ENCODE results near the gene TAF11L6.
"Not testable (repeated sequence)": the region's sequence is repeated elsewhere in the genome, so short reads cannot be mapped to it uniquely, and the experiment has no call there.

Gene TAF11L6

DNA sequence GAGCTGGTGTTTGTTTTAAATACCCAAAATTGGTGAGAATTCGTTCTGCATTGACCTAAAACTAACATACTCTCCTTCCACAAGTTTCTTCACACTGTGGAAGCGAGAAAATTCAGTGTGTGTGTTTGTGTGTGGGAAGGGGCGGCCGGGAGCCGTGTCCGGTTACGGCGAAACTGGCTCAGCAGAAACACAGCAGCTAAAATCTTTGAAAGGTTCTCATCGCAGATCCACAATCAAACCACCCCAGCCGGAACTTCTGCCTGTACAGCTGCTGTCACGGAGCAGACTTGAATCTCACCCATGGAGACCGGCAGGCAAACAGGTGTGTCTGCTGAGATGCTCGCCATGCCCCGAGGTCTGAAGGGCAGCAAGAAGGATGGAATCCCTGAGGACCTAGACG is at the start of gene TAF11L6:
Gene TAF11L6 (plus strand): TSS at position 301 of the 400 bp plus-strand sequence.
- DNase-seq = not testable (repeated sequence)

DNA sequence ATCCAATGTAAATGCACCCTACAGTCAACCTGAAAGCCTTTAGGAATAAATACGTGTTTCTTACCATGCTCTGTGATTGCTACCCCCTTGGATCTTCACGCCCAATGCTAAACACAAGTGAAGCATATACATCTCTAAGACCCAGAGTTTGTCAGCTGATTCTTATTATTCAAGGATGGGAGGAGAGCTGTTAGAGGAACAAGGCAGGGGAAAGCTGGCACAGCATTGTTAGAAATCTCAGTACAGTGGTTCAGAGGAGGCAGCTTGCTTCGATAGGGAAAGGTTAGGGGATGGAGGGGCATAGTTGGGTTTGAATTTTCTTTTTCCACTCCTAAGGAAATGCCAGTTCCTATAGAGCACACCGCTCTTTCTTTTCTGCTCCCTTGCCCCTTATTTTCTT is 47.1 kb upstream of the TAF11L6 start:
- DNase-seq = no peak

DNA sequence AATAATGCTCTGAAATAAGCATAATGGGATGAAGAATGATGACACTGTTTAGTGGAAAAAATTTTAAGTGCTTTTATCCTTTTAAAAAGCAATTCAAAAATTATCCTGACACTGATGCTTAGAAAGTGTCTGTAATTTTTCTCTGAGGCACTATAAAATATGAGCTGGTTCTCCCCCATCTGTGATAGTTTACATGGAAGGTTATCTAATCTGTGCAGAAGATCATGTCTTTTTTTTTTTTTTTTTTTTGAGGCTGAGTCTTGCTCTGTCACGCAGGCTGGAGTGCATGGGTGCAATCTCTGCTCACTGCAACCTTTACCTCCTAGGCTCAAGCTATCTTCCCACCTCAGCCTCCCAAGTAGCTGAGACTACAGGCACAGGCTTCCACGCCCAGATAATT is 45.7 kb upstream of the TAF11L6 start:
- no peak for DNase-seq

DNA sequence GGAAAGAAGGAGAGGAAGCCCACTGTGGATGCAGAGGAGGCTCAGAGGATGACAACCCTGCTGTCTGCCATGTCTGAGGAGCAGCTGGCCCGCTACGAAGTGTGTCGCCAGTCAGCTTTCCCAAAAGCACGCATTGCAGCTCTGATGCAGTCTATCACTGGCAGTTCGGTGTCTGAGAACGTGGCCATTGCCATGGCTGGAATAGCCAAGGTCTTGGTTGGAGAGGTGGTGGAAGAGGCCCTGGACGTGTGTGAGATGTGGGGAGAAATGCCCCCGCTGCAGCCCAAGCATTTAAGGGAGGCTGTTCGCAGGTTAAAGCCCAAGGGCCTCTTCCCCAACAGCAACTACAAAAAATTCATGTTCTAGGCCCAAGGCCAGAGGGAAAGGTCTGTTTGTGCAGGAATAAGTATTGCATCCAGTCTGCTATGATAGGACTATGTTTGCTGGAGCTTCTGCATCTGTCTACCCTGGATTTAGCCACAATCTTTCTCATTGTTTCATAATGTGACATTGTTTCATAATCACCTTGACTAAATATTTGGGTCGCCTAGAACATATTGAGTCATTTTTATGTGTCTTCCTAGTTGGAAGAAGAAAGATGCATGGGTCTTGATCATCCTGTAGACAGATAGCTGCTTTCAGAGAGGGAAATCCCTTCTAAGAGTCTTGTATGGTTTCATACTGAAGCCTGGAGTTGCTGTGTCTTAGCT is 41.9 kb upstream of the TAF11L6 start:
- DNase-seq = not testable (repeated sequence)

DNA sequence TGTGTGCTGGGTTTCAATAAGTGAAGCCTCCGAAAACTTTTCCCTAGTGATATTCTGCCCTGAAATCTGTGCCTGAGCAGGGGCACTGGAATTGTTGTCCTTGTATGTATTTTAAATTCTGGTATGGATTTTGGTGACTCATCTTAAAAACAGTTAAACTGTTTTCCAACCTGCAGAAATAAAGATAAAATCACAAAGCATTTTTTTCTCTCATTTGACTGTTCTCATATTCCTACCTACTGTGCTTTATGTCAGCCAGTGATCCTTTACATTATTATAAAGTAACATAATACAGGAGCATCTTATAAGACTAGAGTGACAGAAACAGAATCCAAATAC is 41.3 kb upstream of the TAF11L6 start:
- DNase-seq = no peak

DNA sequence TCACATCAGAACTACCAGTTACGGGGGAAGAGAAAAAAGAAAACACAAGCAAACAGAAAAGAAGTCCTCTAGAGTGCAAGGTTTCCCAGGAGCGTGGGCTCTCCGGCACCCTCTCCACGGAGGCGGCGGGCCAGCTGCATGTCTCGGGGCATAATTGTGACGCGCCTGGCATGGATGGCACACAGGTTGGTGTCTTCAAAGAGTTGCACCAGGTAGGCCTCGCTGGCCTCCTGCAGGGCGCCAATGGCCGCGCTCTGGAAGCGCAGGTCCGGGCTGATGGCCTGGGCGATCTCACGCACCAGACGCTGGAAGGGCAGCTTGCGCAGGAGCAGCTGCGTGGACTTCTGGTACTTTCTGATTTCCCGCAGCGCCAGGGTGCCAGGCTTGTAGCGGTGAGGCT is 37.2 kb upstream of the TAF11L6 start:
- DNase-seq = not testable (repeated sequence)

DNA sequence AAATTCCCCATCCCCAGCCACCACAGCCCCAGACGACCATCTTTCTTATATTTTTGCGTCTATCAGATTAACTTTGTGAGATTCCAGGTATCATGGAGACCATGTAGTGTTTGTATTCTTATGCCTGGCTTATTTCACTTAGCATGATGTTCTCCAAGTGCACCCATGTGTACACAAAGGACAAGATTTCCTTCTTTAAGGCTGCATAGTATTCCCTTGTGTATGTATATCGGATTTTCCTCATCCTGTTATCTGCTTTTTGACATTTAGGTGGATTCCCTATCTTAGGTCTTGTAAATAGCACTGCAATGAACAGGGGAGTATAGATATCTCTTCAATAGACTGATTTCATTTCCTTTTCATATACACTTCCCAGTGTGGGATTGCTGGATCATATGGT is 35.7 kb upstream of the TAF11L6 start:
- DNase-seq = no peak

DNA sequence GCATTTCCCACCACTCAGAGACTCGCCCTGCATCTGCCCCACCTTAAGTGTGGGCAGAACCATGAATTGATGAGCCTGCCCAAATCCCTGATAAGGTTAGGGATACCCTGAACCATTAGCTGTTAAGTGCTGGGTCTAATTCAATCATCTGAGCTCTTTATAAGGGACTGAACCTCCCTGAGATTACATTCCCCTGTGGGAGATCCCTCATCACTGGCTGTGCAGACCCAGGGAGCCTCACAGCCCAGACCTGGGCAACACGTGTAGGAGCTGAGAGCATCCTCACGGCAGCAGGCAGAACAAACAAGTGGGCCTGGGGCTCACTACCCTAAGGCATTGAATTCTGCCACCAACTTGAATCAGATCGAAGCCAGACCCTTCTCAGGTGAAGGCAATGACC is 31.0 kb upstream of the TAF11L6 start:
- DNase-seq = no peak

DNA sequence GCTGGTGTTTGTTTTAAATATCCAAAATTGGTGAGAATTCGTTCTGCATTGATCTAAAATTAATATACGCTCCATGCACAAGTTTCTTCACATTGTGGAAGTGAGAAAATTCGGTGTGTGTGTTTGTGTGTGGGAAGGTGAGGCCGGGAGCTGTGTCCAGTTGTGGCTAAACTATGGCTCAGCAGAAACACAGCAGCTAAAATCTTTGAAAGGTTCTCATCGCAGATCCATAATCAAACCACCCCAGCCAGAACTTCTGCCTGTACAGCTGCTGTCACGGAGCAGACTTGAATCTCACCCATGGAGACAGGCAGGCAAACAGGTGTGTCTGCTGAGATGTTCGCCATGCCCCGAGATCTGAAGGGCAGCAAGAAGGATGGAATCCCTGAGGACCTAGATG is 30.5 kb upstream of the TAF11L6 start, which contains the start of gene TAF11L2:
Gene TAF11L2 (plus strand): TSS at position 301 of the 400 bp plus-strand sequence.
- not testable (repeated sequence) for DNase-seq

DNA sequence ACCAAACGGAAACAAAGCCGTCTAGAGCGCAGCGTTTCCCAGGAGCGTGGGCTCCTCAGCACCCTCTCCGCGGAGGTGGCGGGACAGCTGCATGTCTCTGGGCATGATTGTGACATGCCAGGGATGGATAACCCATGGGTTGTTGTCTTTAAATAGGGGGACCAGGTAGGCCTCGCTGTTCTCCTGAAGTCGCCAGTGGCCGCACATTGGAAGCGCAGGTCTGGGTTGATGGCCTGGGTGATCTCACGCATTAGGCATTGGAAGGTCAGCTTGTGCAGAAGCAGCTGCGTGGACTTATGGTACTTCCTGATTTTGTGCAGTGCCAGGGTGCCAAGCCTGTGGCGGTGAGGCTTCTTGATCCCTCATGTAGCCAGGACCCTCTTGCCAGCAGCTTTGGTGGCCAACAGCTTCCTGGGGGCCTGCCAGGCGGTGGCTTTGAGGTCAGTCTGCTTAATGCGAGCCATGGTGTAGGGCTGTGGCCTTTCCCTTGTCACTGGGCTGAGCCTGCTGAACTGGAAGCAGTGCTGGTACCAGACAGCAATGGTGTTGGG is 16.6 kb upstream of the TAF11L6 start:
- no peak for DNase-seq

DNA sequence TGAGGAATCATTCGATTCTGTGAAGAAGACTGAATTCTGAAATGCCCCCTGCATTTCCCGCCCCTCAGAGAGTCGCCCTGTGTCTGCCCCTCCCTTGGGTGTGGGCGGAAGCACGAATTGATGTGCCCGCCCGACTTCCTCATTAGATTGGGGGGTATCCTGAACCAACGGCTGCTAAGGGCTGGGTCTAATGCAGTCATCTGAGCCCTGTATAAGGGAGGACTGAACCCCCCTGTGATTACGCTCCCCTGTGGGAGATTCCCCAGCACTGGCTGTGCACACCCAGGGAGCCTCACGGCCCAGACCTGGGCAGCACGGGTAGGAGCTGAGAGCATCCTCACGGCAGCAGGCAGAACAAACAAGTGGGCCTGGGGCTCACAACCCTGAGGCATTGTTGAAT is 10.9 kb upstream of the TAF11L6 start:
- not testable (repeated sequence) for DNase-seq

DNA sequence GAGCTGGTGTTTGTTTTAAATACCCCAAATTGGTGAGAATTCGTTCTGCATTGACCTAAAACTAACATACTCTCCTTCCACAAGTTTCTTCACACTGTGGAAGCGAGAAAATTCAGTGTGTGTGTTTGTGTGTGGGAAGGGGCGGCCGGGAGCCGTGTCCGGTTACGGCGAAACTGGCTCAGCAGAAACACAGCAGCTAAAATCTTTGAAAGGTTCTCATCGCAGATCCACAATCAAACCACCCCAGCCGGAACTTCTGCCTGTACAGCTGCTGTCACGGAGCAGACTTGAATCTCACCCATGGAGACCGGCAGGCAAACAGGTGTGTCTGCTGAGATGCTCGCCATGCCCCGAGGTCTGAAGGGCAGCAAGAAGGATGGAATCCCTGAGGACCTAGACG is 10.4 kb upstream of the TAF11L6 start, which contains the start of gene TAF11L3:
Gene TAF11L3 (plus strand): TSS at position 301 of the 400 bp plus-strand sequence.
- DNase-seq = not testable (repeated sequence)

DNA sequence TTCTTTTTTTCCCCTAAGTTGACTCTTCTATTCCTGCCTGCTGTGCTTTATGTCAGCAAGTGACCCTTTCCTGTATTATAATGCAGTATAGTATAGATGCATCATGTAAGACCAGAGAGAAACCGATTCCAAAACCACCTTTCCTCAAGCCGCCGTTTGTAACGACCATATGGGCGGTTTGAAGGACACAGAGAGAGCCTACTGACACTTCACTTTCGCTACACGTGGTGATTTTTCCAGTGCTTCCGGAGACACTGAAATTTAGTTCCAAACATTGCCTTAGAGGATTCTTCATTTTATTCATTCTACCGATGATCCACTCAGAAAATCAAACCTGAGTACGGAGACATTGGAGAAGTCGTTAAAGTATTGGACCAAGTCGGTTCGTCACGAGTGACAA is 9.0 kb upstream of the TAF11L6 start:
- not testable (repeated sequence) for DNase-seq

DNA sequence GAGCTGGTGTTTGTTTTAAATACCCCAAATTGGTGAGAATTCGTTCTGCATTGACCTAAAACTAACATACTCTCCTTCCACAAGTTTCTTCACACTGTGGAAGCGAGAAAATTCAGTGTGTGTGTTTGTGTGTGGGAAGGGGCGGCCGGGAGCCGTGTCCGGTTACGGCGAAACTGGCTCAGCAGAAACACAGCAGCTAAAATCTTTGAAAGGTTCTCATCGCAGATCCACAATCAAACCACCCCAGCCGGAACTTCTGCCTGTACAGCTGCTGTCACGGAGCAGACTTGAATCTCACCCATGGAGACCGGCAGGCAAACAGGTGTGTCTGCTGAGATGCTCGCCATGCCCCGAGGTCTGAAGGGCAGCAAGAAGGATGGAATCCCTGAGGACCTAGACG is 7.0 kb upstream of the TAF11L6 start, which contains the start of gene TAF11L4:
Gene TAF11L4 (plus strand): TSS at position 301 of the 400 bp plus-strand sequence.
- not testable (repeated sequence) for DNase-seq

DNA sequence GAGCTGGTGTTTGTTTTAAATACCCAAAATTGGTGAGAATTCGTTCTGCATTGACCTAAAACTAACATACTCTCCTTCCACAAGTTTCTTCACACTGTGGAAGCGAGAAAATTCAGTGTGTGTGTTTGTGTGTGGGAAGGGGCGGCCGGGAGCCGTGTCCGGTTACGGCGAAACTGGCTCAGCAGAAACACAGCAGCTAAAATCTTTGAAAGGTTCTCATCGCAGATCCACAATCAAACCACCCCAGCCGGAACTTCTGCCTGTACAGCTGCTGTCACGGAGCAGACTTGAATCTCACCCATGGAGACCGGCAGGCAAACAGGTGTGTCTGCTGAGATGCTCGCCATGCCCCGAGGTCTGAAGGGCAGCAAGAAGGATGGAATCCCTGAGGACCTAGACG is 3.5 kb upstream of the TAF11L6 start, which contains the start of gene TAF11L5:
Gene TAF11L5 (plus strand): TSS at position 301 of the 400 bp plus-strand sequence.
- not testable (repeated sequence) for DNase-seq

DNA sequence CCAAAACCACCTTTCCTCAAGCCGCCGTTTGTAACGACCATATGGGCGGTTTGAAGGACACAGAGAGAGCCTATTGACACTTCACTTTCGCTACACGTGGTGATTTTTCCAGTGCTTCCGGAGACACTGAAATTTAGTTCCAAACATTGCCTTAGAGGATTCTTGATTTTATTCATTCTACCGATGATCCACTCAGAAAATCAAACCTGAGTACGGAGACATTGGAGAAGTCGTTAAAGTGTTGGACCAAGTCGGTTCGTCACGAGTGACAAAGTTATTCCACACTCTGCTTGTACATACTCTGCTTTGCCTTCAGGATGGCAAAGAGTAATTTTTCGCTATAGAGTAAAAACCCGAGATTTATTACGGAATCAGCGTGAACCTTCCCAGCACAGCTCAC is 2.0 kb upstream of the TAF11L6 start:
- not testable (repeated sequence) for DNase-seq
